HepG2 (cell line): ENCODE data around the gene TBX10. TPM values are rescaled to one million over a fixed set of nuclear protein-coding genes. Genes with fewer than 3 reads are reported as not detected.

Source experiments
- KAT2B ChIP-seq: fragments of 150-350 bp; IDR thresholded peaks from 2 replicates; pipeline ENCODE4 v1.6.1; 2014; ENCODE audit warnings: low read depth, low read length, borderline replicate concordance
- SMYD3 ChIP-seq: sonication (generic); formaldehyde crosslinking; IDR thresholded peaks from 2 replicates; pipeline ENCODE4 v1.8.1; 2023; ENCODE audit warnings: mild to moderate bottlenecking, missing genetic modification reagents
- SRF ChIP-seq: IDR thresholded peaks from 2 replicates; pipeline ENCODE4 v1.6.1; 2011; ENCODE audit warnings: mild to moderate bottlenecking, low read depth, low read length, moderate library complexity
- ZNF501 ChIP-seq: sonication (generic); formaldehyde crosslinking; IDR thresholded peaks from 2 replicates; pipeline ENCODE4 v1.5.1; 2020; ENCODE audit warnings: mild to moderate bottlenecking, moderate library complexity, missing genetic modification reagents
- polyA plus RNA-seq, 8 experiments: library from polyadenylated mRNA; depleted of rRNA in 3 of 8; stranded (reverse) in 7 of 8; unstranded in 1 of 8; fragments of >200 nt; fragmentation: Illumina TruSeq in 4 of 8; extraction: Trizol in 4 of 8; gene quantifications; 2 replicates each; pipeline versions ENCODE4 v1.2.1 to v1.2.3, GENCODE V29; 2011 to 2016; ENCODE audit warnings: low read depth in 4 of 8, missing spikeins in 1 of 8, mixed read lengths in 1 of 8; ENCODE audit not compliant: insufficient read depth in 1 of 8
- total RNA-seq, 5 experiments: library from RNA; depleted of rRNA; stranded (reverse); fragments of >200 nt; fragmentation: Illumina TruSeq; extraction: Trizol; gene quantifications; 2 replicates each; pipeline ENCODE4 v1.2.3, GENCODE V29; 2016; ENCODE audit warnings: low read depth in 1 of 5
- TF ChIP-seq, protein P1 (sequence below): sonication (generic); formaldehyde crosslinking; IDR thresholded peaks from 2 replicates; pipeline ENCODE4 v1.4.0; 2020; ENCODE audit warnings: missing genetic modification reagents
- TF ChIP-seq, protein P2 (sequence below): sonication (generic); formaldehyde crosslinking; IDR thresholded peaks from 2 replicates; pipeline ENCODE4 v1.4.0; 2020; ENCODE audit warnings: missing genetic modification reagents
- TF ChIP-seq, protein P3 (sequence below): IDR thresholded peaks from 2 replicates; pipeline ENCODE4 v1.4.0; 2020; ENCODE audit warnings: mild to moderate bottlenecking, missing genetic modification reagents
- TF ChIP-seq, protein P4 (sequence below): sonication (generic); formaldehyde crosslinking; IDR thresholded peaks from 2 replicates; pipeline ENCODE4 v1.8.1; 2022; ENCODE audit warnings: mild to moderate bottlenecking, missing genetic modification reagents

TBX10 gene
- total and polyA plus RNA-seq, 2 of the 13 experiments (the other 11 are each of a cell fraction or from before 2014, with no cell fraction given), result 0.27 to 1.7 TPM

DNA sequence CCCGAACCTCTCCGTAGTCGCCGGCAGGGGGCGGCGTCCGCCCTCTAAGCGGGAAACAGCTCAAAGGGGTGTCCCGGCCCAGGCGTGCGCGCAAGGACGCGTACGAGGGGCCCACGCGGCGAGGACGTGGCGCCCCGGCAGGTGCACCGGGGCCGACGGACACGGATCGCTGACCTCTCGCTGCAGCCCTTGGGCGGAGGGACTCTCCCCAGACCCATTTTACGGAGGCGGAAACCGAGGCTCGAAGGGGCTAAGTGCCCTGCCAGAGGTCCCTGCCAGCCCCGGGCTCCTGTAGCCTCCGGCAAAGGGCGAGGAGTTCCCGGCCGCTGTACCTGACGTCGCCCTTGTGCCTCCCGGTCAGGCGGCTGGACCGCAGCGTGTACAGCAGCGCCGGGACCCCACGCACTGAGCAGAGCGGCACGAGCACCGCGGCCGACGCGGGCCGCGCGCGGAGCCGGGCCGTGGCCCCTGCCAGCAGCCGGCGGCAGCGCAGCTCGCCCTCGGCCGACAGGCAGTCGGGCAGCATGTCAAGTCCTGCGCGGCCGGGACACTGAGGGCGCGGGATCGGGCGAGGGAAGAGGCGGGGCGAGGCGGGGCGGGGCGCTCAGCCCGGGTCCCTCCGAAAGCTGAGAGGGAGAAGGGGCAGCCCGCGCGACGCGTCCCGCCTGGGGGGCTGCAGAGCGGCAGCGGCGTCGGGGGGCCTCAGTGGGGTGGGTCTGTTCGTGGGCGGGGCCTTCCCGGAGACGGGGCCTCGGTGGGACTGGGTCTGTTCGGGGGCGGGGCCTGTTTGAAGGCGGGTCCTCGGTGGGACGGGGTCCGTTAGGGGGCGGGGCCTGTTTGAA is 10.0 kb downstream of the TBX10 start, which contains the start of gene NUDT8 (continued):
- TF ChIP-seq, protein P1, sequence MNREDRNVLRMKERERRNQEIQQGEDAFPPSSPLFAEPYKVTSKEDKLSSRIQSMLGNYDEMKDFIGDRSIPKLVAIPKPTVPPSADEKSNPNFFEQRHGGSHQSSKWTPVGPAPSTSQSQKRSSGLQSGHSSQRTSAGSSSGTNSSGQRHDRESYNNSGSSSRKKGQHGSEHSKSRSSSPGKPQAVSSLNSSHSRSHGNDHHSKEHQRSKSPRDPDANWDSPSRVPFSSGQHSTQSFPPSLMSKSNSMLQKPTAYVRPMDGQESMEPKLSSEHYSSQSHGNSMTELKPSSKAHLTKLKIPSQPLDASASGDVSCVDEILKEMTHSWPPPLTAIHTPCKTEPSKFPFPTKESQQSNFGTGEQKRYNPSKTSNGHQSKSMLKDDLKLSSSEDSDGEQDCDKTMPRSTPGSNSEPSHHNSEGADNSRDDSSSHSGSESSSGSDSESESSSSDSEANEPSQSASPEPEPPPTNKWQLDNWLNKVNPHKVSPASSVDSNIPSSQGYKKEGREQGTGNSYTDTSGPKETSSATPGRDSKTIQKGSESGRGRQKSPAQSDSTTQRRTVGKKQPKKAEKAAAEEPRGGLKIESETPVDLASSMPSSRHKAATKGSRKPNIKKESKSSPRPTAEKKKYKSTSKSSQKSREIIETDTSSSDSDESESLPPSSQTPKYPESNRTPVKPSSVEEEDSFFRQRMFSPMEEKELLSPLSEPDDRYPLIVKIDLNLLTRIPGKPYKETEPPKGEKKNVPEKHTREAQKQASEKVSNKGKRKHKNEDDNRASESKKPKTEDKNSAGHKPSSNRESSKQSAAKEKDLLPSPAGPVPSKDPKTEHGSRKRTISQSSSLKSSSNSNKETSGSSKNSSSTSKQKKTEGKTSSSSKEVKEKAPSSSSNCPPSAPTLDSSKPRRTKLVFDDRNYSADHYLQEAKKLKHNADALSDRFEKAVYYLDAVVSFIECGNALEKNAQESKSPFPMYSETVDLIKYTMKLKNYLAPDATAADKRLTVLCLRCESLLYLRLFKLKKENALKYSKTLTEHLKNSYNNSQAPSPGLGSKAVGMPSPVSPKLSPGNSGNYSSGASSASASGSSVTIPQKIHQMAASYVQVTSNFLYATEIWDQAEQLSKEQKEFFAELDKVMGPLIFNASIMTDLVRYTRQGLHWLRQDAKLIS (CRISPR knock-in tag), result no peak
- TF ChIP-seq SMYD3 (CRISPR knock-in tag) (no peak), KAT2B (no peak), ZNF501 (CRISPR knock-in tag) (0 out of 2 replicates have a peak, but pooled peaks have one; percentile 66), SRF (no peak)
- TF ChIP-seq, protein P2, sequence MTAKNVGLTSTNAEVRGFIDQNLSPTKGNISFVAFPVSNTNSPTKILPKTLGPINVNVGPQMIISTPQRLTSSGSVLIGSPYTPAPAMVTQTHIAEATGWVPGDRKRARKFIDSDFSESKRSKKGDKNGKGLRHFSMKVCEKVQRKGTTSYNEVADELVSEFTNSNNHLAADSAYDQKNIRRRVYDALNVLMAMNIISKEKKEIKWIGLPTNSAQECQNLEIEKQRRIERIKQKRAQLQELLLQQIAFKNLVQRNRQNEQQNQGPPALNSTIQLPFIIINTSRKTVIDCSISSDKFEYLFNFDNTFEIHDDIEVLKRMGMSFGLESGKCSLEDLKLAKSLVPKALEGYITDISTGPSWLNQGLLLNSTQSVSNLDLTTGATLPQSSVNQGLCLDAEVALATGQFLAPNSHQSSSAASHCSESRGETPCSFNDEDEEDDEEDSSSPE (CRISPR knock-in tag), result peak; percentile 90
- TF ChIP-seq, protein P3, sequence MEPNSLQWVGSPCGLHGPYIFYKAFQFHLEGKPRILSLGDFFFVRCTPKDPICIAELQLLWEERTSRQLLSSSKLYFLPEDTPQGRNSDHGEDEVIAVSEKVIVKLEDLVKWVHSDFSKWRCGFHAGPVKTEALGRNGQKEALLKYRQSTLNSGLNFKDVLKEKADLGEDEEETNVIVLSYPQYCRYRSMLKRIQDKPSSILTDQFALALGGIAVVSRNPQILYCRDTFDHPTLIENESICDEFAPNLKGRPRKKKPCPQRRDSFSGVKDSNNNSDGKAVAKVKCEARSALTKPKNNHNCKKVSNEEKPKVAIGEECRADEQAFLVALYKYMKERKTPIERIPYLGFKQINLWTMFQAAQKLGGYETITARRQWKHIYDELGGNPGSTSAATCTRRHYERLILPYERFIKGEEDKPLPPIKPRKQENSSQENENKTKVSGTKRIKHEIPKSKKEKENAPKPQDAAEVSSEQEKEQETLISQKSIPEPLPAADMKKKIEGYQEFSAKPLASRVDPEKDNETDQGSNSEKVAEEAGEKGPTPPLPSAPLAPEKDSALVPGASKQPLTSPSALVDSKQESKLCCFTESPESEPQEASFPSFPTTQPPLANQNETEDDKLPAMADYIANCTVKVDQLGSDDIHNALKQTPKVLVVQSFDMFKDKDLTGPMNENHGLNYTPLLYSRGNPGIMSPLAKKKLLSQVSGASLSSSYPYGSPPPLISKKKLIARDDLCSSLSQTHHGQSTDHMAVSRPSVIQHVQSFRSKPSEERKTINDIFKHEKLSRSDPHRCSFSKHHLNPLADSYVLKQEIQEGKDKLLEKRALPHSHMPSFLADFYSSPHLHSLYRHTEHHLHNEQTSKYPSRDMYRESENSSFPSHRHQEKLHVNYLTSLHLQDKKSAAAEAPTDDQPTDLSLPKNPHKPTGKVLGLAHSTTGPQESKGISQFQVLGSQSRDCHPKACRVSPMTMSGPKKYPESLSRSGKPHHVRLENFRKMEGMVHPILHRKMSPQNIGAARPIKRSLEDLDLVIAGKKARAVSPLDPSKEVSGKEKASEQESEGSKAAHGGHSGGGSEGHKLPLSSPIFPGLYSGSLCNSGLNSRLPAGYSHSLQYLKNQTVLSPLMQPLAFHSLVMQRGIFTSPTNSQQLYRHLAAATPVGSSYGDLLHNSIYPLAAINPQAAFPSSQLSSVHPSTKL, result no peak; the same call in 1 of the 2 replicates
- TF ChIP-seq, protein P4, sequence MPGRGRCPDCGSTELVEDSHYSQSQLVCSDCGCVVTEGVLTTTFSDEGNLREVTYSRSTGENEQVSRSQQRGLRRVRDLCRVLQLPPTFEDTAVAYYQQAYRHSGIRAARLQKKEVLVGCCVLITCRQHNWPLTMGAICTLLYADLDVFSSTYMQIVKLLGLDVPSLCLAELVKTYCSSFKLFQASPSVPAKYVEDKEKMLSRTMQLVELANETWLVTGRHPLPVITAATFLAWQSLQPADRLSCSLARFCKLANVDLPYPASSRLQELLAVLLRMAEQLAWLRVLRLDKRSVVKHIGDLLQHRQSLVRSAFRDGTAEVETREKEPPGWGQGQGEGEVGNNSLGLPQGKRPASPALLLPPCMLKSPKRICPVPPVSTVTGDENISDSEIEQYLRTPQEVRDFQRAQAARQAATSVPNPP (CRISPR knock-in tag), result no peak
